ENCODE measurements around the gene PDZD8. TPM values are rescaled to one million over a fixed set of nuclear protein-coding genes. Genes with fewer than 3 reads are reported as not detected.

PDZD8 gene
- total RNA-seq, 2 experiments from 2014 or later, result 10.5 to 26.4 TPM

DNA sequence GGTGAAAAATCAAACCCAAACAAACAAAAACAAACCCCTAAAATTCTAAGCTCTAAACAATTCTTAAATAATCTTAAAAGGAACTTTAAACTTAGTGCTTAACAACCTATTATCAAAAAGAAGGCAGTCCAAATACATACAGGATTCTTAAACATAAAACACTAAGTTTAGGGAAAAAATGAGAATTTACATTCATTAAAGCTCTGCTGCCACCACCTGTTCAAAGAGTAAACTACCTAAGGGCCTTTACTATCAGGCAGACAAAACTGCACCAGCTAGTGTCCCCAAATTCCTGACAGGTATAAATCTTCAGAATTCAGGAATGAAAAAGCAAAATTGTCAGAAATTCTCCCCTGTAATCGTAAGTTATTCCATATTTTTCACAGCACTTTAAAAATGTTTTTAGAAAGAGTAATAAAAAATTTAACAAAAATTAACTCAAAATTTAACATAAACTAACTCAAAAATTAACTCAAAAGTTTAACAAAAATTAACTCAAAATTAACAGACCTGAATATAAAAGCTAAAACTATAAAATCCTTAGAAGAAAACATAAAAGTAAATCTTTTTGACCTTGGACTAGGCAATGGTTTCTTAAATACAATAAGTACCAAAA lies 55.1 kb downstream of the PDZD8 start:
- POLR2A ChIA-PET, result interaction anchor here (2.3 kb wide), 1 partner anchor 9 kb away, joined by 9 read pairs; no protein-coding TSS in a partner anchor
- H3K36me3 ChIP-seq (ENCODE audit: insufficient read depth, low read length), result peaks cover 17% of the 10 kb centered on the region; the same call in 1 of the 2 replicates
- peak; percentile 27 for DNase-seq (ENCODE audit: low spot score)
- no peak overlapping the region for H3K4me3 ChIP-seq (ENCODE audit: low read depth, low read length, poor library complexity, severe bottlenecking)
- no TSS peak for BruUV-seq (replicated peaks)
- no peak overlapping the region for H3K4me2 ChIP-seq (ENCODE audit: low read length)
- peaks cover 19% of the 10 kb centered on the region; the same call in 1 of the 2 replicates for H3K79me2 ChIP-seq (ENCODE audit: insufficient read depth, low read depth, low read length)
- intact Hi-C loops (cut with micrococcal nuclease; ENCODE audit: unreplicated experiment), result loop anchor here (2.0 kb wide), 1 partner anchor 103 kb away; no protein-coding TSS in a partner anchor
- peaks cover 33% of the 10 kb centered on the region for H4K20me1 ChIP-seq (ENCODE audit: insufficient read depth, low read length)
- CTCF ChIA-PET (ENCODE audit: unreplicated experiment), result no interaction called here
- no peak overlapping the region for H3K27ac ChIP-seq (ENCODE audit: low read depth, low read length, poor library complexity, severe bottlenecking)
- TF ChIP-seq, protein P1, sequence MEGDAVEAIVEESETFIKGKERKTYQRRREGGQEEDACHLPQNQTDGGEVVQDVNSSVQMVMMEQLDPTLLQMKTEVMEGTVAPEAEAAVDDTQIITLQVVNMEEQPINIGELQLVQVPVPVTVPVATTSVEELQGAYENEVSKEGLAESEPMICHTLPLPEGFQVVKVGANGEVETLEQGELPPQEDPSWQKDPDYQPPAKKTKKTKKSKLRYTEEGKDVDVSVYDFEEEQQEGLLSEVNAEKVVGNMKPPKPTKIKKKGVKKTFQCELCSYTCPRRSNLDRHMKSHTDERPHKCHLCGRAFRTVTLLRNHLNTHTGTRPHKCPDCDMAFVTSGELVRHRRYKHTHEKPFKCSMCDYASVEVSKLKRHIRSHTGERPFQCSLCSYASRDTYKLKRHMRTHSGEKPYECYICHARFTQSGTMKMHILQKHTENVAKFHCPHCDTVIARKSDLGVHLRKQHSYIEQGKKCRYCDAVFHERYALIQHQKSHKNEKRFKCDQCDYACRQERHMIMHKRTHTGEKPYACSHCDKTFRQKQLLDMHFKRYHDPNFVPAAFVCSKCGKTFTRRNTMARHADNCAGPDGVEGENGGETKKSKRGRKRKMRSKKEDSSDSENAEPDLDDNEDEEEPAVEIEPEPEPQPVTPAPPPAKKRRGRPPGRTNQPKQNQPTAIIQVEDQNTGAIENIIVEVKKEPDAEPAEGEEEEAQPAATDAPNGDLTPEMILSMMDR (conservative IDR thresholded peaks at IDR 0.05; ENCODE audit: low read length), result peak; percentile 86
- no peak for TF ChIP-seq EZH2phosphoT487 (IDR thresholded peaks at IDR 0.05; ENCODE audit: borderline replicate concordance, low read depth, low read length)
- H2AFZ ChIP-seq (ENCODE audit: low read length), result no peak overlapping the region
- no peaks in the 10 kb centered on the region for H3K9me2 ChIP-seq (ENCODE audit: insufficient read depth, low read length)
- 0 out of 2 replicates have a peak, but pooled peaks cover 5% of the 10 kb centered on the region for H3K9me3 ChIP-seq (ENCODE audit: low read length)
- H3K4me1 ChIP-seq (ENCODE audit: insufficient read depth, low read length, poor library complexity, severe bottlenecking), result no peaks in the 10 kb centered on the region

DNA sequence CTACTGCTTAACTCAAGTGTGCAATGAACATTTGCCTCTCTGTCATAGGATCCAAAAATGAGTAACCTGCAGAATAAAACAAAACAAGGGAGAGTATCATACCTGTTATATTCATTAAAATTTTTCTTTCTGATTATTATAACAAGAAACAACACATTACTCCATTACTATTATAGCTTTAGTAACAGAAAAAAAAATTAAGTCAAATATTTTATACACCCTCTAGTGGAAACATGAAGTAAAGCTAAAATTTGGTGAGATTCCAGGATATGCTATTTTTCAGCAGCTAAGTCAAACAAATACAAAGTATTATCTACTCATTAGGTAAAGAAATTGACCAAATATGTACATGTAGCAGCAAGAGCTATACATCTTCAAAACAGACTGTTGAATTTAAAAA lies 56.3 kb downstream of the PDZD8 start:
- intact Hi-C loops (cut with micrococcal nuclease; ENCODE audit: unreplicated experiment), result no loop called here
- Histone ChIP-seq H3K4me2 (ENCODE audit: low read length) (no peak overlapping the region), H3K79me2 (ENCODE audit: insufficient read depth, low read depth, low read length) (peaks cover 15% of the 10 kb centered on the region; the same call in 1 of the 2 replicates), H3K9me2 (ENCODE audit: insufficient read depth, low read length) (no peaks in the 10 kb centered on the region), H3K9me3 (ENCODE audit: low read length) (no peaks in the 10 kb centered on the region), H3K4me1 (ENCODE audit: insufficient read depth, low read length, poor library complexity, severe bottlenecking) (no peaks in the 10 kb centered on the region), H3K4me3 (ENCODE audit: low read depth, low read length, poor library complexity, severe bottlenecking) (no peak overlapping the region), H4K20me1 (ENCODE audit: insufficient read depth, low read length) (peaks cover 33% of the 10 kb centered on the region), H3K27ac (ENCODE audit: low read depth, low read length, poor library complexity, severe bottlenecking) (no peak overlapping the region), H2AFZ (ENCODE audit: low read length) (no peak overlapping the region), H3K36me3 (ENCODE audit: insufficient read depth, low read length) (peaks cover 25% of the 10 kb centered on the region; the same call in 1 of the 2 replicates)
- no peak for TF ChIP-seq EZH2phosphoT487 (IDR thresholded peaks at IDR 0.05; ENCODE audit: borderline replicate concordance, low read depth, low read length)
- TF ChIP-seq, protein P1 (conservative IDR thresholded peaks at IDR 0.05; ENCODE audit: low read length), result peak; percentile 74
- POLR2A ChIA-PET, result interaction anchor here (0.7 to 2.3 kb wide), 7 partner anchors 10 to 111 kb away, joined by 3 to 9 read pairs (median 4); no protein-coding TSS in a partner anchor
- DNase-seq (ENCODE audit: low spot score), result no peak
- BruUV-seq (replicated peaks), result no TSS peak
- CTCF ChIA-PET (ENCODE audit: unreplicated experiment), result interaction anchor here (0.6 kb wide), 1 partner anchor 41 kb away, joined by 3 read pairs; no protein-coding TSS in a partner anchor

DNA sequence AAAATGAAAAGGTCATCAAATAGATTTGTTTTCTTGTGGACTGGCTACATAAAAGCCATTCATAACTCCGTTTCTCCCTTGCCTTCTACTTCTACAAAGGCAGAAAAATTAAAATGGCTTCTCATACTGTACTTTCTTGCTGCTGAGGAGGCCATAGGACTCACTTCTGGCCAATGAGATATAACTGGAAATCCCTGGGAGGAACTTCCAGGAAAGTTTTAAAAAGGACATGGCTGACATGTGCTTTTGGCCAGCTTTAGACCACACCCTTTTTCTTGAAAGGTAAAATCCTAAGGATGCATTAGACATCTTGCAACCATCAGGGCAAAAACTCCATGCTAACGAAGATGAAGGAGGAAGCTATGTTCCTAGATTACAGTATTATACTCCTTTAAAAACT lies 58.5 kb downstream of the PDZD8 start:
- H3K9me2 ChIP-seq (ENCODE audit: insufficient read depth, low read length), result no peaks in the 10 kb centered on the region
- TF ChIP-seq, protein P1 (conservative IDR thresholded peaks at IDR 0.05; ENCODE audit: low read length), result no peak
- no peak for TF ChIP-seq EZH2phosphoT487 (IDR thresholded peaks at IDR 0.05; ENCODE audit: borderline replicate concordance, low read depth, low read length)
- ChIA-PET POLR2A (no interaction called here), CTCF (ENCODE audit: unreplicated experiment) (no interaction called here)
- no peak for DNase-seq (ENCODE audit: low spot score)
- no peak overlapping the region for H3K4me3 ChIP-seq (ENCODE audit: low read depth, low read length, poor library complexity, severe bottlenecking)
- no peaks in the 10 kb centered on the region for H3K9me3 ChIP-seq (ENCODE audit: low read length)
- H3K79me2 ChIP-seq (ENCODE audit: insufficient read depth, low read depth, low read length), result peaks cover 15% of the 10 kb centered on the region; the same call in 1 of the 2 replicates
- H3K27ac ChIP-seq (ENCODE audit: low read depth, low read length, poor library complexity, severe bottlenecking), result no peak overlapping the region
- no peak overlapping the region for H3K4me2 ChIP-seq (ENCODE audit: low read length)
- no TSS peak for BruUV-seq (replicated peaks)
- H2AFZ ChIP-seq (ENCODE audit: low read length), result no peak overlapping the region
- peaks cover 41% of the 10 kb centered on the region; the same call in 1 of the 2 replicates for H3K36me3 ChIP-seq (ENCODE audit: insufficient read depth, low read length)
- intact Hi-C loops (cut with micrococcal nuclease; ENCODE audit: unreplicated experiment), result no loop called here
- no peaks in the 10 kb centered on the region for H3K4me1 ChIP-seq (ENCODE audit: insufficient read depth, low read length, poor library complexity, severe bottlenecking)
- H4K20me1 ChIP-seq (ENCODE audit: insufficient read depth, low read length), result peaks cover 31% of the 10 kb centered on the region

All from OCI-LY7 (cell line).